ENCODE results near the gene SATB1. TPM values are rescaled to one million over a fixed set of nuclear protein-coding genes. Genes with fewer than 3 reads are reported as not detected.

The SATB1 gene
- total RNA-seq, 1 experiment from 2014 or later, result 28.7 TPM

DNA sequence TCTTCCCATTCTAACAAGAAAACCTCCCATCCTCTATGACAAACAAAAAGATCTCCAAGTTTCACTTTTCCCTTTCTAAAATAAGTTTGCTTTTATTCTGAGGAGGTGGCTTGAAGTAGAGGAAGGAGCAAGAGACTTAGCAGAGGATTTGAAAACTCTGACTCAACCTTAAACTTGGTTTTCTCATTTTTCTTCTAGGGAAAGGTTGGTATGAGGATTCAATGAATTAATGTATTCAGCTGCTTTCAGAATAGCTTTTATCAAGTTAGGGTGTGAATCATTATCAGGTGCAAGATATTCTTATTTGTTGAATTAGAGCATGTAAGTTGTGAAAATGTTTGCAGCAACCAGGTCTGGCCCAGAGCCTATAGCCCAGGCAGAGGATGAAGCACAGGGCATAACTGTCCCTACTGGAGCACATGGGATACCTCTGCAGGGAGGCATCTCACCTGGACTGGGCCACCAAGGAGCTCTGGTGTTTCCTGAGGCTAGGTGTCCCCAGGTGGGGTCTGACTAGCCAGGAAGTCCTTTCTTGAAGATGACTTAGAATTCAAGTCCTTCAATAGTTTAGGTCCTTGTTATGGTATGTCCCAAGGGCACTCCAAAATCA lies 42.3 kb downstream of the SATB1 start:
- H3K4me1 ChIP-seq (replicated peaks; ENCODE audit: insufficient read depth), result no peaks in the 10 kb centered on the region
- no peaks in the 10 kb centered on the region; the same call in 1 of the 2 replicates for H3K36me3 ChIP-seq (ENCODE audit: low read depth)
- CTCF ChIA-PET, result no interaction called here
- no peaks in the 10 kb centered on the region for H3K9me3 ChIP-seq (ENCODE audit: insufficient read depth, low read depth)
- no TSS peak for BruUV-seq (replicated peaks)
- no peak overlapping the region for H3K4me3 ChIP-seq
- H3K9me2 ChIP-seq (ENCODE audit: insufficient read depth), result no peaks in the 10 kb centered on the region; the same call in 1 of the 2 replicates
- POLR2A ChIA-PET (ENCODE audit: unreplicated experiment), result no interaction called here
- H3K27me3 ChIP-seq (ENCODE audit: insufficient read depth, low read depth), result no peaks in the 10 kb centered on the region
- H3K4me2 ChIP-seq, result no peak overlapping the region
- no peaks in the 10 kb centered on the region for H3K79me2 ChIP-seq (ENCODE audit: low read depth)
- no peak for DNase-seq
- H3K27ac ChIP-seq, result no peak overlapping the region
- no peak overlapping the region for H2AFZ ChIP-seq
- intact Hi-C loops (cut with micrococcal nuclease; ENCODE audit: unreplicated experiment), result loop anchor here (10.0 kb wide), 1 partner anchor 638 kb away; the partner anchor contains the start of gene TBC1D5
- no peak for TF ChIP-seq EZH2 (IDR thresholded peaks at IDR 0.05; ENCODE audit: low read depth)
- TF ChIP-seq, protein P1, sequence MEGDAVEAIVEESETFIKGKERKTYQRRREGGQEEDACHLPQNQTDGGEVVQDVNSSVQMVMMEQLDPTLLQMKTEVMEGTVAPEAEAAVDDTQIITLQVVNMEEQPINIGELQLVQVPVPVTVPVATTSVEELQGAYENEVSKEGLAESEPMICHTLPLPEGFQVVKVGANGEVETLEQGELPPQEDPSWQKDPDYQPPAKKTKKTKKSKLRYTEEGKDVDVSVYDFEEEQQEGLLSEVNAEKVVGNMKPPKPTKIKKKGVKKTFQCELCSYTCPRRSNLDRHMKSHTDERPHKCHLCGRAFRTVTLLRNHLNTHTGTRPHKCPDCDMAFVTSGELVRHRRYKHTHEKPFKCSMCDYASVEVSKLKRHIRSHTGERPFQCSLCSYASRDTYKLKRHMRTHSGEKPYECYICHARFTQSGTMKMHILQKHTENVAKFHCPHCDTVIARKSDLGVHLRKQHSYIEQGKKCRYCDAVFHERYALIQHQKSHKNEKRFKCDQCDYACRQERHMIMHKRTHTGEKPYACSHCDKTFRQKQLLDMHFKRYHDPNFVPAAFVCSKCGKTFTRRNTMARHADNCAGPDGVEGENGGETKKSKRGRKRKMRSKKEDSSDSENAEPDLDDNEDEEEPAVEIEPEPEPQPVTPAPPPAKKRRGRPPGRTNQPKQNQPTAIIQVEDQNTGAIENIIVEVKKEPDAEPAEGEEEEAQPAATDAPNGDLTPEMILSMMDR (conservative IDR thresholded peaks at IDR 0.05), result no peak
- no peaks in the 10 kb centered on the region for H3F3A ChIP-seq (ENCODE audit: insufficient read depth, low read depth)
- no peaks in the 10 kb centered on the region for H4K20me1 ChIP-seq (ENCODE audit: insufficient read depth)

DNA sequence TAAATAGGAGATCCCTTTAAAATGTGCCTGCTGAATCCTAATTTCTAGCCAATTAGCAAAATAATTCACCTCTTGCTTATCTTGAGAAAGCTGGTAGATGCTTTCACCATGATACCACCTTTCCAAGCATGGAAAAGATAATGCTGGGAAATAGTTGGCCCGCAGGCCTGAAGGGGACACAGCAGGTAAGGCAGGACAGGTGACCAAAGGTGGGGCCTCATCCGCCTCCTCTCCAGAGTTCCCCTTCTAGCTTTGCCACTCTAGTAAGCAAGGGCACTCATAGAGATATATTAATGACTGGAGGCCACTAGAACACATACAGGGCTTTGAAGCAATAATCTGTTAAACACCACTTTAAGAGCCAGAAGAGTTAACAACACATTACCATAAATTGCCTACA lies 45.5 kb downstream of the SATB1 start:
- Histone ChIP-seq H3K9me3 (ENCODE audit: insufficient read depth, low read depth) (no peaks in the 10 kb centered on the region), H3K36me3 (ENCODE audit: low read depth) (no peaks in the 10 kb centered on the region; the same call in 1 of the 2 replicates), H3K27ac (no peak overlapping the region), H3K4me2 (no peak overlapping the region), H3K4me3 (no peak overlapping the region), H3K4me1 (replicated peaks; ENCODE audit: insufficient read depth) (no peaks in the 10 kb centered on the region), H3K79me2 (ENCODE audit: low read depth) (no peaks in the 10 kb centered on the region), H2AFZ (no peak overlapping the region), H4K20me1 (ENCODE audit: insufficient read depth) (no peaks in the 10 kb centered on the region), H3F3A (ENCODE audit: insufficient read depth, low read depth) (no peaks in the 10 kb centered on the region), H3K9me2 (ENCODE audit: insufficient read depth) (no peaks in the 10 kb centered on the region; the same call in 1 of the 2 replicates), H3K27me3 (ENCODE audit: insufficient read depth, low read depth) (no peaks in the 10 kb centered on the region)
- BruUV-seq (replicated peaks), result no TSS peak
- ChIA-PET POLR2A (ENCODE audit: unreplicated experiment) (interaction anchor here (0.6 kb wide), 1 partner anchor 533 kb away, joined by 4 read pairs; no protein-coding TSS in a partner anchor), CTCF (no interaction called here)
- intact Hi-C loops (cut with micrococcal nuclease; ENCODE audit: unreplicated experiment), result loop anchor here (10.0 kb wide), 1 partner anchor 635 kb away; the partner anchor contains the start of gene TBC1D5
- TF ChIP-seq, protein P1 (conservative IDR thresholded peaks at IDR 0.05), result no peak
- no peak for TF ChIP-seq EZH2 (IDR thresholded peaks at IDR 0.05; ENCODE audit: low read depth)
- DNase-seq, result no peak

DNA sequence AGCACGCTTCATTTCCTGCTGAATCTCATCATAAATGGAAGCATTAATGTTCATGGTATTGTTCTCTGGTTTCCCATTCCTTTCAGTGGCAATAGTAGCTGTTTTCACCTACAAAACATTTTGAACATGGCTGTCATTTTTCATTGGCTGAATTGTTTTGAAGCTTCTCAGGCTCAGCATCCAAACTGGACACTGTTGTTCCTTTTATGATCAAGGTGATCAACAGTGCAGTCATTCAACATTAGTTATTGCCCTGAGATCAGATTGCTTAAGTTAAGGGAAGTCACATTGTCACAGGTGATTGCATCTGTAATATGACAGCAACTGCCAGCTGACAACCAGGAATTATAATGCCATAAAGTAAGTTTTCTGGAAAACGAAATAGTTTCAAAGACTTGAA lies 46.9 kb downstream of the SATB1 start:
- no peaks in the 10 kb centered on the region for H3K9me3 ChIP-seq (ENCODE audit: insufficient read depth, low read depth)
- no peaks in the 10 kb centered on the region for H3K79me2 ChIP-seq (ENCODE audit: low read depth)
- no peaks in the 10 kb centered on the region; the same call in 1 of the 2 replicates for H3K36me3 ChIP-seq (ENCODE audit: low read depth)
- CTCF ChIA-PET, result no interaction called here
- no peak overlapping the region for H2AFZ ChIP-seq
- no peak overlapping the region for H3K27ac ChIP-seq
- H4K20me1 ChIP-seq (ENCODE audit: insufficient read depth), result no peaks in the 10 kb centered on the region
- no peak for TF ChIP-seq EZH2 (IDR thresholded peaks at IDR 0.05; ENCODE audit: low read depth)
- TF ChIP-seq, protein P1 (conservative IDR thresholded peaks at IDR 0.05), result no peak
- BruUV-seq (replicated peaks), result no TSS peak
- no peak overlapping the region for H3K4me2 ChIP-seq
- no peaks in the 10 kb centered on the region for H3F3A ChIP-seq (ENCODE audit: insufficient read depth, low read depth)
- H3K9me2 ChIP-seq (ENCODE audit: insufficient read depth), result no peaks in the 10 kb centered on the region; the same call in 1 of the 2 replicates
- intact Hi-C loops (cut with micrococcal nuclease; ENCODE audit: unreplicated experiment), result no loop called here
- no peak for DNase-seq
- H3K4me3 ChIP-seq, result no peak overlapping the region
- POLR2A ChIA-PET (ENCODE audit: unreplicated experiment), result no interaction called here
- H3K27me3 ChIP-seq (ENCODE audit: insufficient read depth, low read depth), result no peaks in the 10 kb centered on the region
- H3K4me1 ChIP-seq (replicated peaks; ENCODE audit: insufficient read depth), result no peaks in the 10 kb centered on the region

Data from PC-9 (cell line).